HG02938 (cell line): ENCODE measurements around the gene NCAPD2.

Experiments used
- ATAC-seq: cut with Tn5 transposase; IDR thresholded peaks from one replicate; pipeline ENCODE4 v1.9.1; 2021; ENCODE audit warnings: mild to moderate bottlenecking, moderate library complexity; ENCODE audit not compliant: unreplicated experiment

Gene NCAPD2

GRCh38 chr12:6569786-6570185 is 75.9 kb downstream of the NCAPD2 start:
- no peak for ATAC-seq

DNA sequence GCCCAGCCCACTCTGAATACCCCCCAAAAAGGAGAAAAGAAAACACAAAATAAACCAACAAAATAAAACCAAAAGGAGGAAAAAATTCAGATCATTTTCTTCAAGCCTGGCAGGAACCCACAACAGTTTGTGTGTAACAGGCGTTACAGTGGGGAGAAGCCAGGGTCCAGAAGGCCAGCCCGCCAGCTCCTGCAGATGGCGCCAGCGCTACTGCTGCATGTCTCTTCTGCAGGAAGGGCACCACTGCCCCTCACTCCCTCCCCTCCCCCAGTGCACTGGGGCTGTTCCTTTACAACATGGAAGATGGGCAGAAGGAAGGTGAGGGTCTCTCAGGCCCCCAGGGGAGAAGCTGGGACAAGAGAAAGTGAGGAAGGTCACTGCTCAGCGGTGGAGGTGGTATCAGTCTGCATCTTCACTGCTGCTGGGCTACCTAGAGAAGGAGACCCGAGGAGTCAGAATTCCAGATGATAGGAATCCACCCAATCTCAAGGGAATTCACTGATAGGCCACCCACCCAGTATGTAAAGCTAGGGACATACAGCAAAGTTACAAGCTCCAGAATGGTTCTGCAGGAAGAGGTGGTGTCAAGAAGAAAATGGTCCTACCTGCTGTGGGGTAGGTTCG is 76.5 kb downstream of the NCAPD2 start:
- ATAC-seq, result no peak

GRCh38 chr12:6573001-6573400 is 79.1 kb downstream of the NCAPD2 start:
- ATAC-seq, result no peak

DNA sequence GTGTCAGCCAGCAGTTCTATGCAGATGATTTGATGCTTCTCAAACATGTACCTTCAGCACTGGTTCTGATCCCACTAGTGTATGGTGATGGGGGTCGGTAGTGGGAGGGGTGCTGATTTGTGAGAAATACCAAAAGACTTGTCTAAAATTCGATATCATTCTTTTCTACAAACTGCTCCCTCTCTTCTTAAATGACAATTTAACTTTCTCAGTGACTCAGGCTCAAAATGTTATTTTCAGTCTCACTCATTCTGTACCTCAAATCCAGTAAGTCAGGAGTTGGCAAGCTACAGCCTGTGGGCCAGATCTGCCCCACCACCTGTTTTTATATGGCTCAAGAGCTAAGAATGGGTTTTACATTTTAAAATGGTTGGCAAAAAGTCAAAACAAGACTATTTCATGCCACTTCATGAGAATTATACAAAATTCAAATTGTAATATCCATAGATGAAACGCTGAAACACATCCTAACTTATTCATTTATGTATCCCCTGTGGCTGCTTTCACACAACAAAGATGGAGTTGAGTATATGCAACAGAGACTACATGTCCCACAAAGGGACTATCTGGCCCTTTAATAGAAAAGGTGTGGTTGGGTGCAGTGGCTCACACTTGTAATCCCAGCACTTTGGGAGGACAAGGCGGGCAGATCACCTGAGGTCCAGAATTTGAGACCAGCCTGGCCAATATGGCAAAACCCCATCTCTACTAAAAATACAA is 80.8 kb downstream of the NCAPD2 start:
- ATAC-seq, result no peak

GRCh38 chr12:6575648-6576047 is 81.7 kb downstream of the NCAPD2 start:
- no peak for ATAC-seq
